CD4-positive, alpha-beta T cell treated with Interleukin-4 for 4 hours (primary cell): ENCODE measurements around the gene C20orf144.

Experiments used
- DNase-seq: peaks from one replicate; pipeline ENCODE4 v3.0.0-alpha.2; 2020

The C20orf144 gene

GRCh38 chr20:33677991-33678702 is 16.0 kb downstream of the C20orf144 start:
- no peak for DNase-seq

- peak; percentile 59 for DNase-seq
Observed at GRCh38 chr20:33679758-33680485, 17.8 kb downstream of the C20orf144 start.

GRCh38 chr20:33680686-33681085 is 18.6 kb downstream of the C20orf144 start:
- DNase-seq = no peak

- no peak for DNase-seq
Observed at GRCh38 chr20:33681288-33681687, 19.2 kb downstream of the C20orf144 start.

- DNase-seq = no peak
Observed at GRCh38 chr20:33681728-33682353, 19.7 kb downstream of the C20orf144 start.

GRCh38 chr20:33684533-33685327 is 22.6 kb downstream of the C20orf144 start:
- no peak for DNase-seq

GRCh38 chr20:33685328-33686099 is 23.4 kb downstream of the C20orf144 start:
- peak; percentile 19 for DNase-seq

- DNase-seq = peak; percentile 91
Observed at GRCh38 chr20:33686100-33686983, 24.2 kb downstream of the C20orf144 start, which contains the start of gene E2F1. E2F1 (minus strand) TSS chr20:33686385; CDS start chr20:33686264, 121 bp downstream.

- no peak for DNase-seq
Observed at GRCh38 chr20:33686984-33687366, 24.8 kb downstream of the C20orf144 start.

- DNase-seq = no peak
Observed at GRCh38 chr20:33687370-33687915, 25.3 kb downstream of the C20orf144 start.

GRCh38 chr20:33687993-33688937 is 26.1 kb downstream of the C20orf144 start:
- DNase-seq = no peak

GRCh38 chr20:33688938-33689424 is 26.9 kb downstream of the C20orf144 start:
- DNase-seq = no peak

- no peak for DNase-seq
Observed at GRCh38 chr20:33689493-33689892, 27.4 kb downstream of the C20orf144 start.

GRCh38 chr20:33689973-33690372 is 27.8 kb downstream of the C20orf144 start:
- DNase-seq = peak; percentile 76

- no peak for DNase-seq
Observed at GRCh38 chr20:33693289-33693688, 31.2 kb downstream of the C20orf144 start.

GRCh38 chr20:33693741-33694638 is 31.9 kb downstream of the C20orf144 start:
- no peak for DNase-seq

- no peak for DNase-seq
Observed at GRCh38 chr20:33694639-33695012, 32.5 kb downstream of the C20orf144 start.

GRCh38 chr20:33696448-33696847 is 34.3 kb downstream of the C20orf144 start:
- no peak for DNase-seq
